Stromal cell of bone marrow (primary cell): ENCODE results near the gene REN.

Source experiments
- DNase-seq: peaks from one replicate; pipeline ENCODE4 v3.0.0-alpha.2; 2012; ENCODE audit warnings: low read depth

Gene REN

GRCh38 chr1:204152310-204153044, 13.7 kb downstream of the REN start:
- no peak for DNase-seq

GRCh38 chr1:204151552-204152309, 14.4 kb downstream of the REN start, which contains the start of gene ETNK2:
Gene ETNK2 (minus strand): TSS chr1:204152044. CDS start chr1:204151852, 192 bp downstream.
- no peak for DNase-seq

GRCh38 chr1:204150702-204151551, 15.2 kb downstream of the REN start:
- no peak for DNase-seq

GRCh38 chr1:204149635-204150565, 16.2 kb downstream of the REN start:
- no peak for DNase-seq

DNA sequence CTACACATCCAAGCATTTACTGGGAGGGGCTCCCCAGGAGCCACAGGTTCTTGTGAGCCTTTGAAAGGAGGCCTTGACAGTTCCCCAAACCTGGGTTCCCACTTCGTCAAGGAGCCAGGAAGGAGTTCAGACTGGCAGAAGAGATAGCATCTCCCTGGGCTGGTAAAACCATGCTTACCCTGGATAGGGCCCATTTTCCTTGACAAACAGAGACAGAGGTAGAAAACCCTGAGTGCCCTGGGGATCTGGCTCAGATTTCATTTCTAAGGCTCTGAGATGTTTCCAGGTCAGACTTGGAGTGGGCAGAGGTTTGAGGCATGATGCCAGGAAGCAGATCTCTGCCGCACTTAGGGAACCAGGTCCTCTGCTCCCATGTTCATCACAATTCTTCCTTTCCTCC, 17.0 kb downstream of the REN start:
- no peak for DNase-seq

DNA sequence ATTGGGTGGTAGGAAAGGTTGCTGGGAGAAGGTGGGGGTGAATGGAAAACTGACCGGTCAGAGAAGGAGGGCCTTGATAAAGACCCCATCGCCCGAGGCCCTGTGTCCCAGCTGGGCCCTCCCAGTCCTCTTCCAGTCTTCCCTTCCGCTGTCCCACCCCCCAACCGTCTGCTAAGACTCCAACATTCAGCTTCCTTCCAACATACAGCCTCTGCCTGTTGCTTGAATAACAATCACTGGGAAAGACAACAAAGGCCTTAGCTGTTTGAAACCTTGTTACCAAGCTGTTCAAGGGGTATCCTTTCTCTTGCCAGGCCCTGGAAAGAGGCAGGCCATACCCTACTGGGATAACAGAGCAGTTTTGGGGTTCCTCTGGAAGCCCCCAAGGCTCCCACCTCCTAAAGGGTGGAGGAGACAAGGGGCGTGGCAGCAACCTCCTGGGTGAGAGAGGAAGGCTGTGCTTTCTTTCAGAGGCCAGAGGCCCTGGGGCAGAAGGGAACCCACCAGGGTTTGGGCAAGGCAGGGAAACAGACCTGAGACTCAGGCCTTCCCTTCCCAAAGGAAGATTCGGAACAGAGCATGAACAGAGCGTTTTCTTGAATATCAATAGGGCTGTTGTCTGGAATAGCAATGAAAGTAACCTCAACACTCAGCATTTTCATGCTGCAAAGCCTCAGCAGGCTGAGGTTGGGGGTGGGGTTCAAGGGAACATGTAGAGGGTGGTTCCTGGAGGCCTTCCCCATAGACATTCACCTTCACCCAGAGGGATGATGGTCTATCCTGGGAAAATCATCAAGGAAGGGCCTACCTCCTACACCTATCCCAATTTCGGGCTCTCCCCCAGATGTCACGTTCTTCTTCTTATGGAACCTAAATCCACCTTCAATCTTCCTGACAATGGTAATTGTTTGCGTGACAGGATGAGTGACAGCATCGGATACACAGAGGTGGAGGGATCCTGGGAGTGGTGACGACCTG, 18.4 kb downstream of the REN start:
- no peak for DNase-seq

DNA sequence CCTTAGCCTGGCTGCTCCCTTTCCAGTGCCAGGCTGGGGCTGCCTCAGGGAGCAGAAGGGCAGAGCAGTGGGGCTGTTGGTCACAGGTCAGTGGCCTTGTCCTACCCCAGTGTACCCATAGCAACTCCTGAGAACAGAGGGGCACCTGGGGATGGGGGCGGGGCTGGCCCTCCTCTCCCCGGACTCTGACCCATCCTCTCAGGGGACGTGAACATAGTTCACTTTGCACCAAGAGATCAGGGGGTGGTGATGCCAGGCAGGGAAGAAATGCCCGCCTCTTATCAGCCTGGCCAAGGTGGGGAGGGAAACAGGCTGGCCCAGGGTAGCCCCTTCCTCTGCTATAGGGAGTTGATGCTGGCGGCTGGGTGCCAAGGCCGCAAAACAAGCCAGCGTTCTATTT, 19.2 kb downstream of the REN start:
- DNase-seq = no peak

GRCh38 chr1:204146309-204146708, 19.8 kb downstream of the REN start:
- no peak for DNase-seq

DNA sequence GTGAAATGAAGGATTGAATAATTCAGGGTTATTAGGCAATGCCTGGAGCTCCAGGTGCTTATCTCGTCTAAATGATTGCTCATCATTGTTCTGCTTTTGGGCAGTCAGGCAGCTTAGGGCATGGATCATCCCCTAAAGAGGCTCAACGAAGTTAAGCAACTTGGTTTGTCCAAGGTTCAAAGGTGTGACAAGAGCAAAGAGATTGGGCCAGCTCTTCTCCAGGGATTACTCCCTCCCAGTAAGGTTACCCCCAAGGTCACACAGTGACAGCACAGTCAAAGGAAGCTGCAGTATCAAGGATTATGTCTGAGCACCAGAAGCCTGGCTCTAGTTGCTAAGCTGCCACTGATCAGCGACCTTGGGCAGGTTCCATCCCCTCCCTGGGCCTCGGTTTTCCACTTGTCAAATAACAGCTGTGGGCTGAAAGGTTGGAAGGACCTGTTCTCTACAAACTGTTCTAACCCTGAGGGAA, 21.1 kb downstream of the REN start:
- no peak for DNase-seq

DNA sequence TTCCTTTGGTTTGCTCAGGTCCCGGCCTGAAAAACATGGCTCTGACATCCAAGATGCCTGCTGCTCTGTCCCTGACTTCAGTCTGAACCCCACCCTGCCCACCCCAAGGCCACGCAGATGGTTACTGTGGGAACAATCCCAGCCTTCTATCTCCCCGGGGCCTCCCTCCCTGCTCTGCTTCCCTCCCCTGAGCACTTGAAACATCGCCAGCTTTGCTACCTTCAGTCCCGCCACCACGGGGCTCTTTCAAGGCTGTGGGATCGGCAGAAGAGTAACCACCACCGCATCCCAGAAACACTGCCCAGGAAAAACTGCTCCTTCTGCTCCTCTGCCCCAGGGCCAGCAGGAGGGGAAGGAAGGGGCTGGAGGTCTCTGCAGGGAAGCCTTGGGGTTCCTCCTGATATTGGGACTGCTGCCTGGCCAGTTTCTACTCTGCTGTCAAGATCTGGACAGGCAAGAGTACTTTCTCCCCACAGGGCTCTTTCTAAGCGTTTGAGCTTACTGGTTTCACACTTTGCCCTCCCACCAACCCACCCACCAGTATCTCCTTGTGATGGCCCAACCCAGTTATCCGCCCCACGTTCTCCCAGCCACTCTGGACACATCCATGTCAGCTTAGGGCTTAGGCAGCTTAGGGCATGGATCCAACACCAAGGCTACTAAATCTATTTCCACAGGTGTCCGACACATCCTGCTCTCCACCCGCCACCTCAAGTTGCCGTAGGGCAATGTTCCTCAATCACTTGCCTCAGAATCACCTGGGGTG, 22.7 kb downstream of the REN start:
- no peak for DNase-seq

DNA sequence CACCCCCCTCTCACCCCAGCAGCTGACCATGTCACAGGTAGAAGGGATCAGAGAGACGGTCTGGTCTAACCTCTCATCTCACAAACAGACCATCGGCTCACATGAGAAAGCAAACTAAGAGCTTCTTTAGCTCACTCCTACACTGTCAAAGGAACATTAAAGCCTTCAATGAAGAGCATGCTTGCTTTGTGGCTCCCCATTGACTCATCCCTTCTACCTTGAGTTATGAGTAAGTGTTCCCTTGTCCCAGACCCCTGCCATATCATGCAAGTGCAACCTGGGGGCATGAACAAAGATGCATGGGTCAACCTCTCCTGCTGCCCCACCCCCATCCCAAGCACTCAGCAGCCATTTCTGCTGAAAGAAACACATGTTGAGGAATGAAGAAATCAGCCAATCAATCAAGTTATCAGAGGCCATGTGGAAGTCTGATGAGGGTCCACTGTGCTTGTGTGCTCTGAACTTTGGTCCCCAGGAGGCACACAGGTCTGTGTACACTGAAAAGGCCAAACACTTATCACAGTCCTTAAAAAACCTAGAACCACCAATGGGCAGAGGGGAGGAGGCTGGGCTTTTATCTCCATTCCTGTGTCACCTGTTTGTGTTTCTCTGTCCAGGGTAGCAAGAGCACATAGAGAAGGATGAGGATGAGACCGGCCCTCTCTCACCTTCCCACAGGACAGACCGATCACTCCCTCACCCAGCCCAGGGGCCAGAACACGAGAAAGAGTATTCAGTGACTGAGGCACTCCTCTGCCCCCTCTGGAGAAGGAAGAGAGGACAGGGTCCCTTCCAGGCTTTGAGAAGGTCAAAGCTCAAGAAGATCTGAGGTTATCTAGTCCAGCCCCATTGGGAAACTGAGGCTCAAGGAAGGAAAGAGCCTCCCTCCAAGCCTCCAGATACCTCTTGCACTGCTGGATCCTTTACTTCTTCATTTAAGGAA, 23.8 kb downstream of the REN start:
- DNase-seq = no peak

DNA sequence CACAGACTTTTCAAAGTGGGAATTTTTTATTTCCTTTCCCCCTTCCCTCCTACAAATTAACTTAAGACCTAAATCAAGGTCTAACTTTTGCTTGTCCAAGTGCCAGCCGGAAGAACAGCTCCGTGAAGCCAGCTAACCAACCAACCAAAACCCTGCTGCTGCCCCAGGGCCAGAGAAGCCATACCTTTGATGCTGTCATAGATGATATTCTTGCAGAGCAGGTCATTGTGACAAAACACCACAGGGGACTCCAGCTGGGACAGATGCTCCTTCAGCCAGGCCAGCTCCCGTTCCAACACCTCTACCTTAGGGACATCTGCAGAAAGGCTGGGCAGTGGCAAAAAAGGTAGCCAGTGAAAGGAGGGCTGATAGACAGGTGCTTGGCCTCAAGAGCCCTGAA, 25.0 kb downstream of the REN start:
- no peak for DNase-seq

- DNase-seq = no peak
Observed at GRCh38 chr1:204139952-204140351, 26.2 kb downstream of the REN start.

- DNase-seq = no peak
Observed at GRCh38 chr1:204139088-204139487, 27.0 kb downstream of the REN start.

- DNase-seq = no peak
Observed at GRCh38 chr1:204136814-204137213, 29.3 kb downstream of the REN start.

- DNase-seq = no peak
Observed at GRCh38 chr1:204134103-204134502, 32.0 kb downstream of the REN start.

GRCh38 chr1:204132718-204133117, 33.4 kb downstream of the REN start:
- DNase-seq = no peak

DNA sequence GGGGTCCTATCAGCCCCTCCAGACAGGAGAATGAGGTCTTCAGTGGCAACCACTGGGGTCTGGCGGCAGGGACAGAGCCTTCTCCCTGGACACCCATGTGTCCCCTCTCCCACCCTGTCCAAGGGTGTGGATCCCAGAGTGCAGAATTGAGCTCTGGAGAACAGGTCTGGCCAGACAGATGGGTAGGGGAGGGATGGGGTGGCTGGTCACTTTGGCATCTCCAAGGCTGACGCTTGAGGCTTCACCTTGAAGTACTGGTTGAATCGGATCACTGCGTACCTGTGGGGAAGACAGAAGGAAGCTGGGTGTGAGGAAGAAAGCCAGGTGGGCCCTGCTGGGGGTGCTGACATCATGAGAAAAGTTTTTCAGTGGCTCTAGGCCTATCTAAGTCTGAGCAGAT, 34.2 kb downstream of the REN start:
- no peak for DNase-seq
